Activated CD4-positive, alpha-beta T cell treated with anti-CD3 and anti-CD28 coated beads for 24 hours (primary cell): ENCODE results near the gene DLL3.
"Not testable (repeated sequence)": the region's sequence is repeated elsewhere in the genome, so short reads cannot be mapped to it uniquely, and the experiment has no call there.

ENCODE experiments used
- DNase-seq, 2 donors: peaks; one replicate each; pipeline ENCODE4 v3.0.0-alpha.2; 2020; ENCODE audit warnings: low read depth in 2 of 2

DLL3 gene

DNA sequence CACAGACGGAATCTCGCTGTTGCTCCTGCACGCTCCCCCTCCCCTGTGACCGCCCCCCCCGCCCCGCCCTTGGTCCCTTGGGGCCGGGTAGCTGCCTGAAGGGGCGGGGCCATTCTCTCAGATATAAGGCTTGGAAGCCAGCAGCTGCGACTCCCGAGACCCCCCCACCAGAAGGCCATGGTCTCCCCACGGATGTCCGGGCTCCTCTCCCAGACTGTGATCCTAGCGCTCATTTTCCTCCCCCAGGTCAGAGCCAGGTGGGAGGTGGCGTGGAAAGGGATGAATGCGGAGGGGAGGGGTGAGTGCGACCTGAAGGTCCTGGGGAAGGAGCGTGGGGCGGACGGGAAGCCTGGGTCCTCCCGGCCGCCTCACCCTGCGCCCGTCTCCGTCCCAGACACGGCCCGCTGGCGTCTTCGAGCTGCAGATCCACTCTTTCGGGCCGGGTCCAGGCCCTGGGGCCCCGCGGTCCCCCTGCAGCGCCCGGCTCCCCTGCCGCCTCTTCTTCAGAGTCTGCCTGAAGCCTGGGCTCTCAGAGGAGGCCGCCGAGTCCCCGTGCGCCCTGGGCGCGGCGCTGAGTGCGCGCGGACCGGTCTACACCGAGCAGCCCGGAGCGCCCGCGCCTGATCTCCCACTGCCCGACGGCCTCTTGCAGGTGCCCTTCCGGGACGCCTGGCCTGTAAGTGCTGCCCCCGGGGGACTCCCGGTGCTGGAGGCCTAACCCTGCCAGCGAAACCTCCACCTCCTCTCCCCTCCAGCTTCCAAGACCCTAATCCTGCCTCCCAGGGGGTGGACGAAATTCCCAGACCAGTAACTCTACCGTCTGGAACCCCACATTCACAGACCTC, at the start of gene DLL3:
Gene DLL3 (plus strand): TSS at position 150 of the 845 bp plus-strand sequence. CDS start 28 bp downstream, at position 178.
- no peak for DNase-seq

GRCh38 chr19:39449116-39449797, 49.5 kb upstream of the DLL3 start:
- no peak for DNase-seq

DNA sequence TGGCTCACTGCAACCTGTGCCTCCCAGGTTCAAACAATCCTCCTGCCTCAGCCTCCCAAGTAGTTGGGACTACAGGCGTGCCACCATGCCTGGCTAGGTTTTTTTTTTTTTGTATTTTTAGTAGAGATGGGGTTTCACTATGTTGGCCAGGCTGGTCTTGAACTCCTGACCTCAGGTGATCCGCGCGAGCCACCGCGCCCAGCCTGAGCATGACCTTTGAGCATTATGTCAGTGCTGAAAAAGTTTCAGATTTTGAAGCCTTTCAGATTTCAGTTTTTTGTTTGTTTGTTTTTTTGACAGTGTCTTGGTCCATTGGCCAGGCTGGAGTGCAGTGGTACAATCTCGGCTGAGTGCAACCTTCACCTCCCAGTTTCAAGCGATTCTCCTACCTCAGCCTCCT, 47.5 kb upstream of the DLL3 start:
- DNase-seq, result not testable (repeated sequence)

GRCh38 chr19:39463403-39463802, 35.3 kb upstream of the DLL3 start:
- DNase-seq, result no peak

- DNase-seq, result no peak
Measured at GRCh38 chr19:39465956-39466747, 32.6 kb upstream of the DLL3 start.

DNA sequence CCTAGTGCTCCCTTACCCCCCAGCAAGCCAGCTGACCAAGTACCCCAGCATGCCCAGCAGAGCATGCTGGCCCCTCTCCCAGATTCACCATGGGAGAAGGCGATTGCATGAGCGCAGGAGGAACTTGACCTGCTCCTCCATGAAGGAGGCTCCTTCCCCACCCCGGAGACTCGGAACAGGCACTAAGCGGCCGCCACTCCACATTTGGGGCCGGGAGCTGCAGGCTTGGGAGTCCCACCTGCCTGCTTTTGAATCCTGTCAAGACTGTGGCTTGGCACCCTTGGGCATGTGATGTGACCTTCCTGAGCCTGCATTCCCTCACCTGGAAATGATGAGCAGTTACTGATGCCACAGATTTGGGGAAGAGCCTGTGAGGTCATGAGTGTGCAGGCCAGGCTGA, 30.8 kb upstream of the DLL3 start:
- no peak for DNase-seq

GRCh38 chr19:39469036-39469435, 29.7 kb upstream of the DLL3 start:
- no peak for DNase-seq

DNA sequence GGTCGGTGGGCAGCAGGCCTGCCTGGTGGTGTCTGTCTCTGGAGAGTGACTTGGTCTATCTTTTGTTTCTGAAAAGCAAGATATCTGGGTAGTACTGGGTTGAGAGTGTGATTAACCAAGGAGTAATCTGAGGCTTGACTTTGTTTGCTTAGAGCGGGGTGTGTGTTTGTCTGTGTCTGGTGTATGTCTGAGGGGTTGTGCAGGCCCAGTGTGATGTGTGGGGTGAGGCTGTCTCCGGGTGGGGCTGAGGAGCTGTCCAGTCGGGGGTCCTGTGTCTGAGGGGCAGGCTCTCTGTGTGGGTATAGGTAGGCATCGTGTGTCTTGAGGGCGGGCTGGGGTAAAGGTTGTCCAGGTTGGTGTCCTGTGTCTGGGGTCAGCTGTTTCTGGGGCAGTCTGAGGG, 29.2 kb upstream of the DLL3 start:
- no peak for DNase-seq

- DNase-seq, result no peak
Measured at GRCh38 chr19:39470724-39471339, 27.9 kb upstream of the DLL3 start.

DNA sequence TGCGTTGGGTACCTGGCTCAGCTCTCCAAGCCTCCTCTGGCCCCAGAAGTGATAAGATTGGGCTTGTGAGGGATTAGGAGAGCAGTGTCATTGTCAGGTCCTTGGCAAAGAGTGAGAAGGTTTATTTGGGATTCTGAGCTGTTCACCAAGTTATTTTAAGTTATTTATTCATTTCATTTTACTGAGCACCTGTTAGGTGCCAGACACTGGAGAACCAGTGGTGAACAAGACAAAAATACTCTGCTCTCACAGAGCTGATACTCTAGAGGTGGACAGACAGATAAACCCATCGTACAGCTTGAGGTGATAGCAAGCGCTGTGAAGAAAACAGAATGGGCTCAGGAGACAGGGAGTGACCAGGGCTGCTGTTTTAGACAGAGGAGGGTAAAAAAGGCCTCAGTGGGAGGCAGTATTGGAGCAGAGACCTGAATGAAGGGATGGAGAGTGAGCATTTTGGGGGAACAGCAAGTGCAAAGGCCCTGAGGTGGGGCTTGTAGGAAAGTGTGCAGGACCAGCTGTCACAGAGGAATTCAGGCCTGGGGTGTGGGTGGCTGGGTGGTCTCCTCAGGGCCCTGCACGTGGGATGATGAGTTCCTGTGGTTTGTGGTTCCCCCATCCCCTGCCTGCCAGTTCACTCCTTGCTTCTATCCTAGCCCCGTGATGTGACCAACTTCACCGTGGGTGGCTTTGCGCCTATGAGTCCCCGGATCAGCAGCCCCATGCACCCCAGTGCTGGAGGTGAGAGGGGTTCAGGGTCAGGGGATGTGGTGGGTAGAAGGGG, 26.8 kb upstream of the DLL3 start:
- DNase-seq, result no peak

GRCh38 chr19:39472746-39473442, 25.9 kb upstream of the DLL3 start:
- DNase-seq, result no peak

- no peak for DNase-seq
Measured at GRCh38 chr19:39473443-39473960, 25.2 kb upstream of the DLL3 start.

GRCh38 chr19:39474139-39474620, 24.6 kb upstream of the DLL3 start:
- DNase-seq, result peak; percentile 60 to 65

- DNase-seq, result no peak
Measured at GRCh38 chr19:39475748-39476147, 23.0 kb upstream of the DLL3 start.

- DNase-seq, result not testable (repeated sequence)
Measured at GRCh38 chr19:39479319-39479801, 19.4 kb upstream of the DLL3 start.

DNA sequence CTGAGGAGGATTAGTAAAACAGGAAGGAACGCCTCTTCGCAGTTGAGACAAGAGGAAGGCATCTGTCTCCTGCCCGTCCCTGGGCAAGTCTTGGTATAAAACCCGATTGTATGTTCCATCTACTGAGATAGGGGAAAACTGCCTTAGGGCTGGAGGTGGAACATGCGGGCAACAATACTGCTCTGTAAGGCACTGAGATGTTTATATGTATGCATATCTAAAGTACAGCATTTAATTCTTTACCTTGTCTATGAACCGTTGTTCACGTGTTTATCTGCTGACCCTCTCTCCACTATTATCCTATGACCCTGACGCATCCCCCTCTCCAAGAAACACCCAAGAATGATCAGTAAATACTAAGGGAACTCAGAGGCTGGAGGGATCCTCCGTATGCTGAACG, 18.8 kb upstream of the DLL3 start:
- DNase-seq, result no peak

GRCh38 chr19:39480337-39481228, 18.2 kb upstream of the DLL3 start, which contains the start of gene TIMM50:
Gene TIMM50, plus strand, starts transcription at chr19:39480838. Its CDS starts 16 bp downstream, at chr19:39480854.
- peak; percentile 97 to 99 for DNase-seq

DNA sequence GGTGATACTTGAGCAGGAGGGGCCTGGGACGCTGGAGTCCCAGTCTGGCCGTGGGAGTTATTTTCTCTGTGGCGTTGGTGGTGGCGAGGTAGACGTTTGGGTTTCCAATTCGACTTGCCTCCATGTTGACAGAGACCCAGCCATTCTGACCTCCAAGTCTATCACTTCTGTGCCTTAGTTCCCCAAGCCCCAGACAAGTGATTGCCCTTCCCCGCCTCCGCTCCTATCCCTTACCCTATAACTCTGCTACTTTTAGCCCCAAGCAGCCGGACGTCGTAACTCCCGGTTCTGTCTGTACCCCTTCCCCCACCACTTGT, 17.6 kb upstream of the DLL3 start:
- no peak for DNase-seq

DNA sequence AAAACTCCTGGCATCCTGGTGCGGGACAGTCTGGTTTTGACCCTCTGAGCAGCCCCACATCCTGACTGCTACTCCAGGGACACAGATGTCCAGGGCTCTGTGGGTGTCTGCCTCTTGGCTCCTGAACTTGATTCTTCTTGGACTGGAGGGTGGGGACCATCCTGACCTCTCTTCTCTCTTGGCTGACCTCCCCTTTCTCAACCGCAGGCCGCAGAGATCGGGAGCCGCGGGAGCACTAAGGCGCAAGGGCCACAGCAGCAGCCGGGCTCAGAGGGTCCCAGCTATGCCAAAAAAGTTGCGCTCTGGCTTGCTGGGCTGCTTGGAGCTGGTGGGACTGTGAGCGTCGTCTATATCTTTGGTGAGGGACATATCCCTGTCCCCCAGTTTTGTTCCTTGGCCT, 17.1 kb upstream of the DLL3 start:
- no peak for DNase-seq
